GM18519 (cell line): ENCODE results near the gene KCNK5.

ENCODE experiments used
- ATAC-seq: cut with Tn5 transposase; IDR thresholded peaks from one replicate; pipeline ENCODE4 v1.9.1; 2021; ENCODE audit warnings: mild to moderate bottlenecking, moderate library complexity; ENCODE audit not compliant: unreplicated experiment, low FRiP score

The KCNK5 gene

DNA sequence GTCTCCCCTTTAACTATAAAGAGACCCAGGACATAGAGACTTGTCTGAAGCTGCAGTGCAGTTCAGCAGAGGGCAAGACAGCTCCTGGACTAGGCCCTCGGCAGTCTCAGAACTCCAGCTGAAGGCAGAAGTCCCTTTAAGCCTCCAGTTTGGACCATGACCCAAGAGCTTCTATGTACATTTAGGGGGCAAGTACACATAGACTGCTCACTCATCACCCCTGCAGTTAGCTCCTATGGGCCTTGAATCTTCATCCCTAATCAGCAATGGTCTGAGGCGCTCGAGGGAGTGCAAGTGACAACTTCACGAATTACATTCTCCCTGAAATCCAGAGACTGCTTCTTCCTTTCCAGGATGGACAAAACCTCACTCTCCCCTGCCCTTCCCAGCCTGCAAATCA, 47.4 kb downstream of the KCNK5 start:
- no peak for ATAC-seq

GRCh38 chr6:39181333-39181732, 47.9 kb downstream of the KCNK5 start:
- ATAC-seq = no peak

DNA sequence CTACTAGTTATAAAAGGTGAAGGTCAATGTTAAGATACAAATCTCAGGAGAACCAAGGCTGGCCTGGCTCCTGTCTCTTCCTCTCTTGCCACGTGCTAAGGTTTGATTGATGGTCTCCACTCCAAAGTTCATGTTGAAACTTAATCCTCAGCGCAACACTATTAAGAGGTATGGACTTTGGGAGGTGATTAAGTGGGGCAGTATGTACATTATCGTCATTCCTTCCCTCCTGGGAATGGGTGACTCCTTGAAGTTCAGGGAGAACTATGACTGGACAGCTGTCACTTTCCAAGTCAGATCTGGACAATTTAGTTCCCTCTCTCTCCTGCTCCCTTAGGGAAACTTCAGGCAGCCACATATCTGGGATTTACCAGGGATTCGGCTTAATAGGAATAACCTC, 50.5 kb downstream of the KCNK5 start:
- no peak for ATAC-seq

- no peak for ATAC-seq
These were observed 51.0 kb downstream of the KCNK5 start for GRCh38 chr6:39178235-39178634.

GRCh38 chr6:39177130-39177529, 52.1 kb downstream of the KCNK5 start:
- no peak for ATAC-seq

GRCh38 chr6:39173270-39173669, 56.0 kb downstream of the KCNK5 start:
- no peak for ATAC-seq

DNA sequence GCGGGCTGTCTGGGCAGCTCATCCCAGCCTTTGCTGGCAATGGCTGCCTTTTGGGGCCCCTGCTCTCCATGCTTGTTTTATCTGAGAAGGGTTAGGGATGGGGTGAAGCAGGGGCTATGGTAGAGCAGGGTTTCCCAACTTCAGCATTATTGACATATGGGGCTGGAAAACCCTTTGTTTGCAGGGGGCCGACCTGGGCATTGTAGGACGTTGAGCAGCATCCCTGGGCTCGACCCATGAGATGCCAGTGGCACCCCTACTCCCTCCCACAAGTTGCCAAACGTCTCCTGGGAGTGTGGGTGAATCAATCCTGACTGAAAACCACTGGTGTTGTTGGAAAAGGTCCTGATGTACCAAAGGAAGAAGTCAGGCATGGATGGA, 56.9 kb downstream of the KCNK5 start:
- no peak for ATAC-seq

DNA sequence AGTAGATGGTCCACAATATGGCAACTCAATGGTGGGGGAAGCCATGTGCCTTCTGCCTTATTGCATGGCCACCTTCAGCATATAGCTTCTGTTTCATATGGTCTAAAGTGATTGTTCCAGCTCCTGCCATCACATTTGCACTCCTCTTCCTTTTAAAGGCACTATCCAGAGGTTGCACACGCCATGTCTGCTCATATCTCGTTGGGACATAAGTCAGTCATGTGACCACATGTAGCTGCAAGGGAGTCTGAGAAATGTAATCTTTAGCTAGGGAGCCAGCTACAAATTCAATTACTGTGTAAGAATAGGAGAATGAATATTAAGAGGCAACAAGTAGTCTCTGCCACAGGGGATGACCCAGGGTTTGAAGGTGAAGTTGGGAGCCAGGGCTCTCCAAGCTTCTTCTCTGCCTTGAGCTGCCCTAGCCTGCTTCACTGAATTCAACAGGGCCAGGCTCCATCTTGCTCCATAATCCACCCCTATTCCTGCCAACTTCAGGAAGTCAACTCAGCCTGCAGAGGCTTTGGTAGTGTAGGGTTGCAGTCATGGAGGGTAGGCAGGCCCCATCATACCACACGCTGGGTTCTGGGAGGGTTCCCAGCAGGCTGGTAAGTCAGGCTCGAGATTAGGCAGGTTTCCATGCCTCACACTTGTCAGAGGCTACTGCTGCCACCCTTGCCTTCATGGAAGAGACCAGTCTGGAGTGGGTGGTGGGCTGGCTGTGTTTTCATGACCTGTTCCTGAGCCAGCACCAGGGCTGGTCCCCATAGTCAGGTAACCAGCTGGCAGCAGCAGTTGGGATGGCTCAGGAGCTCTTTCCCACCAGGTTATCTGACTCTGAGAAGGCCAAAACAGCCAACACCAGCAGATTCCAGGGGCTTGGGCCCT, 57.5 kb downstream of the KCNK5 start:
- no peak for ATAC-seq

- no peak for ATAC-seq
These were observed 58.4 kb downstream of the KCNK5 start for GRCh38 chr6:39170860-39171259.

GRCh38 chr6:39170389-39170788, 58.9 kb downstream of the KCNK5 start:
- no peak for ATAC-seq

DNA sequence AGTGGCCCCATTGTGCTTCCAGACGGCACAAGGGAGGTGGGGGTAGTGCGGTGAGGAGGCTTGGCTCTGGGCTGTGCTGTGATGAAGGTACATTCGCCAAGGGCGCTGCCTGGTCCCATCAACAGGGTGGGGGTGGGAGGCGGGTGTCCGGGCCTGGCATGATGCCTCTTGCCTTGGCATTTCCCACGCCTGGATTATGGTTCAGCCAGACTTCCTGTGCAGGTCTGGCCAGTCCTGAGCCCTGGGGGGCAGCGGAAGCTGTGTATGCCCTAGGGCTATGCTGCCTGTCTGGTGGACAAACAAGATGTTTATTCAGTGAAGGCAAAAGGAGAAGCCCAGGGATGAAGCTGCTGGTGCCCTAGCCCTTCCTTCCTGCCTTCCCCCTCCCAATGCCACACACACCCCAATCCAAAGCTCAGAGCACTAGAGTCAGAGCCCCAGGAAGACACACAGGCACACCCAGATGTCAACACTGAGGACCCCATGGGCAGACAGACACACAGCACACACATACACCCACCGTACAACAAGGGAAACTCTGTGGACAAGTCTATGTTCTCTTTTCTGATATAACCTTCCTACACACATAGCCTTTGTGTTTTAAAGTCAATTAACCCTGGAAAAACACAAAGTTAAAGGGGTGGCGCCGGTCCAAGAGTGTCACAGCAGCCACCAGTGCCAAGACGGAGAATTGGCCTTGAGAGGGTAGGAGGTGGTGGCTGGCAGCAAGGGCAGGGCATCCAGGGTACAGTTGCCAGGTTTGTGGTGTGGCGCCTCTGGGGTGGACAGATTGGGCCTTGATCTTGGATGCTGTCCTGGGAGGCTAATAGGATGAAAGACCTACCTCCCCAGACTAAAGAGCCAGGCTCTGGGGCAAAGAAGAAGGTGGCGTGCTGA, 59.6 kb downstream of the KCNK5 start:
- ATAC-seq = no peak

DNA sequence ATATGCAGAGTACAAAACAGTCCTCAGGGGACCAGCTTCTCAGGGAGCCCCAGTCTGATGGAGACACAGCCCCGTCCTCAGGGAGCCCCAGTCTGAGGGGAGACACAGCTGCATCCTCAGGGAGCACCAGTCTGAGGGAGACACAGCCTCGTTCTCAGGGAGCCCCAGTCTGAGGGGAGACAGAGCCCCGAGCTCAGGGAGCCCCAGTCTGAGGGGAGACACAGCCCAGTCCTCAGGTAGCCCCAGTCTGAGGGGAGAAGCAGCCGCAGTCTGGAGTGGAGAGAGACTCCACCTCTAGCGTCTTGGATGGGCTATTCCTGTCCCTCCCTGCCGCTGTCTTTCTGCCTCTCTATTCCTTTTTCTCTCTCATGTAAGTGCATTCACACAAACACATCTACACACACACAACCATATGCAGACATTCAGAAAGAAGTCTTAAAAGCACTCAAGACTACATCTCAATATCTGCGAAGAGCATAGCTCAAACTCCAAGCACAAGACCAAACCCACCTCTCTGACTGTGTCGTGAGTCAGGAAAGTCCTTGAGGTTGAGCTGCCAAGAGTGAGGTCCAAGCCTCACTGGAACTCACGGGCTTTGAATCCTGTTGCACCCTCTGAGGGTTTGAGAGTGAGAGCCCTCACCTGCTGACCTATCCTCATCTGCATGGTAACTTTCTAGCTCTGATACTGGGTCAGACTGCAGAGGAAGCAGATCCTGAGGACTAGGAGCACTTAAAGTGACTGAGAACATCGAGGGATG, 61.2 kb downstream of the KCNK5 start:
- no peak for ATAC-seq

DNA sequence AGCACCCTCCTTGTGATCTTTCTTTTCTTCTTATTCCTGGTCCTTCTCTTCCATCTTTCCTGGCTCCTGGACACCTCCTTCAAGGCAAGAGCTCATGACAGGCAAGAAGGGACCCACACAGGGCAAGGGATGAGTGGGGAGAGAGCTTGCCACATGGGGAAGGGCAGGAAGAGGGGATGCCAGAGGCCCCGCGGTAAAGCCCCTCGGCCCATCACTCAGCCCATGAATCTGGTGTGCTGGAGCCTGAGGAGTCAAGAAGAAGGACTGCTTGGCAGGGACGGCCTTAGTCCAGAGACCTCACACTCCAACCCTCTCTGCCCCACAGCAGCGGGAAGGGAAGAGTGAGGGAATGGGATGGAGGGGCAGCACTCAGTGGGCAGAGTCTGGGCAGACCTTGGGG, 62.0 kb downstream of the KCNK5 start:
- ATAC-seq = no peak

DNA sequence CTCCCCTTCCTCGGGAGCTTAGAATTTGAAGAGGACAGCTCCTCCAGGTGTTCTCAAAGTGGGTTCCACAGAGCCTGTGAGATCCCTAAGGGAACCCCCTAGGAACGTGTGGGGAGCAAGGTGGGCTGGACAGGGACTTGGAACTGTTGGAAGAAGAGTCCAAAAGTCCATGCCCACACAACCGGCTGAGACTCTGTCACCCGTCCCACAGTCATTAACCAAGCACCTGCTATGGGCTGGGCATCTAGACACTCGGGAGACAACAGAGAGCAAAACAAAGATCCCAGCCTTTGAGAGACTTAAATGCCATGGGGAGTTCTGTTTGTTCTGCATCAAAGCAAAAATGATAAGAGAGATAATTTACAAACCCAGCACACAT, 62.4 kb downstream of the KCNK5 start:
- ATAC-seq = no peak

- ATAC-seq = no peak
These were observed 62.9 kb downstream of the KCNK5 start for GRCh38 chr6:39166189-39166911.

- ATAC-seq = no peak
These were observed 71.8 kb downstream of the KCNK5 start for GRCh38 chr6:39157511-39157910.

DNA sequence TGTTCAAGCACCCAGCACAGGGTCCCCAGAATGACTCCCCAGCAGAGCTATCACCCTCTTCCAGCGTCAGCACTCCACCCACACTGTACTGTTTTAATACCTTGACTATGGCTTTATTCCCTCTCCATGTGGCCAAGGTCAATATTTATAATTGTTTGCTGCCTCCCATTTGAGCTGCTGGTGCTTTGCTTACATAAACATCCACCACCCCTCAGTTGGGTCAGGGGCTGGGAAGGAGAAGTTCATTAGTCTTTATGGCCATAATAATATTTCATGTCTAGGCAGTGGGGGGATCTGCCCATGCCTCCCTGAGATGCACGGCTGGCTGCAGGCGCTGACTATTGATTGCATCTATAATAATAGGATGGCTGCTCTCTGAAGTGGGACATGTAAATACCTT, 72.5 kb downstream of the KCNK5 start:
- ATAC-seq = no peak

DNA sequence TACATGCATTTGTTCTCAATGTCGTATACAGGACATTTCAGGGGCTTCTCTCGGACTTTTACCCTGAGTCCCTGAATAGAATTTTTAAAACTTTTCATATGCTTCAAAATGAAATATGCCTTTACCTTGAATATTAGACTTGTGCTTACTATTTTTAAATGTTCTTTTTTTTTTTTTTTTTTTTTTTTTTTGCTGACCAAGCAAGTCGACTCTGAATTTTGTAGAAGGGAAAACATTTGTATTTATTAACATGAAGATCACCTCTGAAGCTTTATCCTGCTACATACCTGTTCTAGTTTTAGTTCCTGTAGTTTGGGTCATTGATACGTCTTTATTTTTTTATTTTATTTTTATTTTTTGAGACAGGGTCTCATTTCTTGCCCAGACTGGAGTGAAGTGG, 74.6 kb downstream of the KCNK5 start:
- ATAC-seq = no peak

DNA sequence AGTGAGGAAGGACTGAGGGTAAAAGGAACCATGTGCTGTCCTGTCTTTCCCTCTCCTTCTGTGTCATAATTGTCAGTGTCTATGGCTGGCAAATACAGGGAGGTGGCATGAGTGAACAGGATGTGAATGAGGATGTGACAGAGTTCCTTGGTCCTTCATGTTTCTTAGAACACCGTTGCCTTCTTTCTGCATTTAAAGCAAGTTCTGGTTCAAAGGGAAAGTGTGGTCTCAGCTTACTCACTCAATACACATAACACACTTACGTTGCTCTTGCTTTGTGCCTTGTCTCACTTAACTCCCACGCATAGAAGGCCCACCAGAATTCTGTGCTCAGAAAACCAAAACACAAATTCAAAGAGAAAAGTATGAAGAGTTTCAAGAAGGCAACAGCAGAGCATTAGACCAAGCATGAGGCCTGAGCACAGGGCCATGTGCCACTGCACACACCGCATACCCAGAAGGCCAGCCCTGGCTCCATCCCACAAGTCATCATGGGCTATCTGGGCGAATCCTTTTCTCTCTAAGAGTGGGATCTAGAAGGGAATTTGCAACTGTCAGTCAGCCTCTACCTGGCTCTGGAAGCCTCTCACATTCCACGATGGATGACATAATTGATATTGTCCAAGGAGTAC, 75.4 kb downstream of the KCNK5 start:
- no peak for ATAC-seq

DNA sequence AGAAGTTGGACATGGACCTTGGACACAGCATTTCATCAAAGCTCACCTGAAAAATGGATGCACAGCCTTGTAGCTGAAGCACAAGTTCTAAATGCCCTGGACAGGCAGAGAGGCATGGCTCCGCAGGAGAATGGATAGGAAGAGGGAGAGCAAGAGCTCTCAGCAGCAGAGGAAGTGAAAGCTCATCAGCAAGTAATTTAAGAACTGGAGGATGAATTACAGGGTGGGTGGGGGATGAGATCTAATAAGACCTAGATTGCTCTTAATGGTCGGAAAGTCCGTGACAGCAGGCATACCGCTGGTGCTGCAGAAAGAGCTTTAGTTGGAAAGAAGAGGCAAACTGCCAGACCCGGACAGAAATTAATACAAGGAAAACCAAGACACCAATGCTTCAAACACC, 77.0 kb downstream of the KCNK5 start:
- ATAC-seq = no peak
